Kidney glomerular epithelial cell (primary cell): ENCODE data around the gene ANKRD44.
A peak's percentile ranks its signal among the peaks of the same experiment; 100 is the strongest.
"Not testable (repeated sequence)": the region's sequence is repeated elsewhere in the genome, so short reads cannot be mapped to it uniquely, and the experiment has no call there.

ENCODE experiments used
- DNase-seq: peaks from one replicate; lab custom pipeline; 2025; lab: John Stamatoyannopoulos, UW

ANKRD44 gene

GRCh38 chr2:197028230-197028629 is 282.4 kb downstream of the ANKRD44 start:
- no peak for DNase-seq

- no peak for DNase-seq
Measured at GRCh38 chr2:197024206-197024605, 286.4 kb downstream of the ANKRD44 start.

GRCh38 chr2:197020921-197021320 is 289.7 kb downstream of the ANKRD44 start:
- not testable (repeated sequence) for DNase-seq

- no peak for DNase-seq
Measured at GRCh38 chr2:197013098-197013497, 297.5 kb downstream of the ANKRD44 start.

- DNase-seq, result peak; percentile 16
Measured at GRCh38 chr2:197011801-197012641, 298.6 kb downstream of the ANKRD44 start.

GRCh38 chr2:197011021-197011417 is 299.6 kb downstream of the ANKRD44 start:
- DNase-seq, result no peak

GRCh38 chr2:197010200-197011020 is 300.2 kb downstream of the ANKRD44 start:
- DNase-seq, result peak; percentile 20

GRCh38 chr2:197008741-197009341 is 301.7 kb downstream of the ANKRD44 start:
- not testable (repeated sequence) for DNase-seq

- no peak for DNase-seq
Measured at GRCh38 chr2:197007716-197008628, 302.6 kb downstream of the ANKRD44 start.

- DNase-seq, result no peak
Measured at GRCh38 chr2:197001921-197002320, 308.7 kb downstream of the ANKRD44 start.

GRCh38 chr2:196995757-196996314 is 314.7 kb downstream of the ANKRD44 start:
- no peak for DNase-seq

GRCh38 chr2:196994764-196995163 is 315.8 kb downstream of the ANKRD44 start:
- DNase-seq, result no peak

GRCh38 chr2:196993617-196994016 is 317.0 kb downstream of the ANKRD44 start:
- DNase-seq, result no peak

- DNase-seq, result no peak
Measured at GRCh38 chr2:196992466-196992865, 318.1 kb downstream of the ANKRD44 start.

GRCh38 chr2:196990788-196991461 is 319.7 kb downstream of the ANKRD44 start:
- no peak for DNase-seq

- no peak for DNase-seq
Measured at GRCh38 chr2:196990092-196990491, 320.5 kb downstream of the ANKRD44 start.

- DNase-seq, result no peak
Measured at GRCh38 chr2:196989496-196989895, 321.1 kb downstream of the ANKRD44 start.

GRCh38 chr2:196988639-196989038 is 321.9 kb downstream of the ANKRD44 start:
- DNase-seq, result no peak

- DNase-seq, result peak; percentile 97
Measured at GRCh38 chr2:196987649-196988364, 322.8 kb downstream of the ANKRD44 start.

GRCh38 chr2:196987298-196987648 is 323.3 kb downstream of the ANKRD44 start:
- DNase-seq, result no peak
